ENCODE measurements around the gene CELSR3. TPM values are rescaled to one million over a fixed set of nuclear protein-coding genes. Genes with fewer than 3 reads are reported as not detected.

The CELSR3 gene
- total RNA-seq, 1 experiment from 2014 or later: 23.9 TPM

DNA sequence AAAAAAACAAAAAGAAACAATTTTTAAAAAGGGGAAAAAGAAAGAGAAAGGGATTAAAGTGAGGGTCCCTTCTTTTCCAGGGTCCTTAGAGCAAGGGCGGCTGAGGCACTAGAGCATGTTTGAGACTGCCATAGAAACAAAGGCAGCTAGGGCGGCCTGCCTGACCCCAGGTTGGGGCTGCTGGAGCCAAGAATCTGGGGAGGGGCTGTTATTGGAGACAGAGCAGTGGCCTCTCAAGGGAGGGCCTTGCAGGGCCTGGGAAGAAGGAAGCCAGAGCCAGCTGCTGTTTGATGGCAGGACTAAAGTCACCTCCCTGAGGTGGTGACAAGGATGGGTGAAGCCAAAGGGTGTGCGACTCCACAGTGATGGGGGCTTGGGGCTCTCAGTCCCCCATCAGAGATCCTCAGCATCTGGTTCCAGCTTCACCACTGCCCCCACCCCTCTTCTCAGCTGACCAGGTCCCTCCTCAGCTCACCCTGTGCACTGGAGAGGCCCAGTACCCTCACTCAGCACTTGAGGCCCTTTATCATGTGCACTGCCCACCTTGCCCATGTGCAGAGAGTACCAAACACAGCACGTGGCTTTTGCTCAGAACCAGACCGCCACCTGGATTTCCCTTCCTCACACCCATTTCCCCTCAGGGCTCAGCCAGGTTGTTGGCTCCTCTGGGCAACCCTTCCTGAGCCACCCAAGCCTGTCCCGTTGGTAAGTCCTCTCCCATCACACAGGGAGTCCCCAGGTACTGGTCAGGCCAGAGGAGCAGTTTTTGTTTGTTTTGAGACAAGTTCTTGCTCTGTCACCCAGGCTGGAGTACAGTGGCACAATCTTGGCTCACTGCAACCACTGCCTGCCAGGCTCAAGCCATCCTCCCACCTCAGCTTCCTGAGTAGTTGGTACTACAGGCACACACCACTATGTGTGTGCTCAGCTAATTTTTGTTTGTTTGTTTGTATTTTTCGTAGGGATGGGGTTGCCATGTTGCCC lies 42.9 kb downstream of the CELSR3 start:
- Histone ChIP-seq H3K4me2 (ENCODE audit: insufficient read depth, insufficient read length, low read length) (no peak overlapping the region), H3K4me1 (ENCODE audit: insufficient read depth, low read length) (no peaks in the 10 kb centered on the region; the same call in 1 of the 2 replicates), H4K20me1 (ENCODE audit: control insufficient read depth, insufficient read depth, insufficient read length) (no peaks in the 10 kb centered on the region), H3K9me3 (ENCODE audit: control insufficient read depth, low read depth, low read length) (no peaks in the 10 kb centered on the region), H3K23ac (ENCODE audit: insufficient read length, low read depth, low read length) (no peak overlapping the region), H3K9ac (ENCODE audit: extremely low read depth, insufficient read length, low read length) (no peak overlapping the region), H3T11ph (ENCODE audit: low read length) (no peak overlapping the region), H3K14ac (ENCODE audit: insufficient read depth, low read length) (no peak overlapping the region), H3K27me3 (ENCODE audit: insufficient read depth, low read length) (no peaks in the 10 kb centered on the region), H3K79me1 (ENCODE audit: insufficient read depth, low read depth, low read length, poor library complexity, severe bottlenecking) (no peaks in the 10 kb centered on the region), H2BK20ac (ENCODE audit: low read depth, low read length, poor library complexity, severe bottlenecking) (no peak overlapping the region), H2BK120ac (ENCODE audit: low read depth, low read length, poor library complexity, severe bottlenecking) (no peak overlapping the region), H4K8ac (replicated peaks; ENCODE audit: insufficient read length, low read depth, low read length) (no peak overlapping the region), H3K23me2 (ENCODE audit: insufficient read length, low read depth, low read length, poor library complexity, severe bottlenecking) (no peaks in the 10 kb centered on the region), H2BK5ac (ENCODE audit: insufficient read length, low read length) (no peak overlapping the region), H3K27ac (ENCODE audit: insufficient read length, low read depth, low read length) (no peak overlapping the region), H3K18ac (ENCODE audit: insufficient read length, low read depth, low read length) (no peak overlapping the region), H4K5ac (ENCODE audit: insufficient read length, low read depth, low read length) (no peak overlapping the region), H2BK15ac (ENCODE audit: low read depth, low read length) (no peak overlapping the region), H2AK5ac (ENCODE audit: insufficient read length, low read length) (no peak overlapping the region), H3K4ac (ENCODE audit: low read depth, low read length) (no peak overlapping the region), H3K79me2 (ENCODE audit: insufficient read depth, low read length) (no peaks in the 10 kb centered on the region), H4K91ac (ENCODE audit: insufficient read length, low read depth, low read length) (no peak overlapping the region), H2AFZ (ENCODE audit: low read length) (no peak overlapping the region), H3K56ac (ENCODE audit: insufficient read length, low read depth, low read length) (no peak overlapping the region), H2BK12ac (ENCODE audit: insufficient read length, low read depth, low read length) (no peak overlapping the region)
- H3K36me3 Mint-ChIP-seq (ENCODE audit: insufficient read depth in 1 of 3, low read depth in 3 of 3): peaks cover 20 to 52% (median 41%) of the 10 kb centered on the region in 3 experiments; a peak in 6 of 7 replicates
- H3K27me3 Mint-ChIP-seq (ENCODE audit: low read depth): no peaks in the 10 kb centered on the region
- H3K27ac Mint-ChIP-seq: no peak overlapping the region
- peaks cover 17 to 19% of the 10 kb centered on the region in 2 experiments for H3K9me3 Mint-ChIP-seq
- 0 out of 5 replicates have a peak overlapping the region, but pooled peaks of 1 of the 2 experiments have one; percentile 20 for H3K4me3 Mint-ChIP-seq
- no peak for DNase-seq
- TF ChIP-seq, protein P1, sequence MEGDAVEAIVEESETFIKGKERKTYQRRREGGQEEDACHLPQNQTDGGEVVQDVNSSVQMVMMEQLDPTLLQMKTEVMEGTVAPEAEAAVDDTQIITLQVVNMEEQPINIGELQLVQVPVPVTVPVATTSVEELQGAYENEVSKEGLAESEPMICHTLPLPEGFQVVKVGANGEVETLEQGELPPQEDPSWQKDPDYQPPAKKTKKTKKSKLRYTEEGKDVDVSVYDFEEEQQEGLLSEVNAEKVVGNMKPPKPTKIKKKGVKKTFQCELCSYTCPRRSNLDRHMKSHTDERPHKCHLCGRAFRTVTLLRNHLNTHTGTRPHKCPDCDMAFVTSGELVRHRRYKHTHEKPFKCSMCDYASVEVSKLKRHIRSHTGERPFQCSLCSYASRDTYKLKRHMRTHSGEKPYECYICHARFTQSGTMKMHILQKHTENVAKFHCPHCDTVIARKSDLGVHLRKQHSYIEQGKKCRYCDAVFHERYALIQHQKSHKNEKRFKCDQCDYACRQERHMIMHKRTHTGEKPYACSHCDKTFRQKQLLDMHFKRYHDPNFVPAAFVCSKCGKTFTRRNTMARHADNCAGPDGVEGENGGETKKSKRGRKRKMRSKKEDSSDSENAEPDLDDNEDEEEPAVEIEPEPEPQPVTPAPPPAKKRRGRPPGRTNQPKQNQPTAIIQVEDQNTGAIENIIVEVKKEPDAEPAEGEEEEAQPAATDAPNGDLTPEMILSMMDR (conservative IDR thresholded peaks at IDR 0.05): no peak
- no CpG with 5 or more reads among the region's 7 CpGs for WGBS (ENCODE audit: extremely low coverage, insufficient read length, low lambda C conversion rate)
- peaks cover 5 to 8% of the 10 kb centered on the region in 2 experiments for H3K4me1 Mint-ChIP-seq

Measured in H9 (cell line).